SK-N-SH (cell line): ENCODE data around the gene ARGLU1. TPM values are rescaled to one million over a fixed set of nuclear protein-coding genes. Genes with fewer than 3 reads are reported as not detected.
A peak's percentile ranks its signal among the peaks of the same experiment; 100 is the strongest.

ENCODE experiments used
- CTCF ChIA-PET: fragments of 300-600, 350-600 bp; formaldehyde crosslinking; extraction: SDS; loops from one replicate; lab custom pipeline; 2021; lab: Yijun Ruan, JAX
- POLR2A ChIA-PET: fragments of 350-600 bp; sonication (Branson Sonifier 250); formaldehyde crosslinking; extraction: SDS; loops from one replicate; lab custom pipeline; 2020; ENCODE audit warnings: antibody characterized with exemption, inconsistent platforms; lab: Yijun Ruan, JAX
- DNase-seq: peaks from one replicate; pipeline ENCODE4 v3.0.0; 2012
- H2AFZ ChIP-seq: fragments of 200-600 bp; sonication (generic); 2 replicates; pipeline ENCODE4 v1.8.1; 2016; ENCODE audit warnings: antibody characterized with exemption, mild to moderate bottlenecking, low read depth
- H3F3A ChIP-seq: fragments of 200-600 bp; sonication (generic); replicated peaks from 2 replicates; pipeline ENCODE3; 2016; ENCODE audit warnings: antibody characterized with exemption, mild to moderate bottlenecking; ENCODE audit not compliant: insufficient read depth
- H3K27ac ChIP-seq, 2 experiments: fragments of 200-500 bp in 1 of 2; fragments of 200-600 bp in 1 of 2; sonication (Bioruptor generic) in 1 of 2; sonication (generic), shearing (Covaris generic) in 1 of 2; 2 replicates each; pipeline versions ENCODE4 v1.5.1 to v1.6.1; 2014 to 2016; ENCODE audit warnings: low read depth in 2 of 2, inconsistent platforms in 1 of 2, low read length in 1 of 2, mild to moderate bottlenecking in 1 of 2, mixed read lengths in 1 of 2
- H3K27me3 ChIP-seq: fragments of 200-600 bp; sonication (generic), shearing (Covaris generic); 2 replicates; pipeline ENCODE4 v1.6.1; 2016; ENCODE audit warnings: mixed run types; ENCODE audit not compliant: insufficient read depth
- H3K36me3 ChIP-seq, 2 experiments: fragments of 200-500 bp in 1 of 2; fragments of 200-600 bp in 1 of 2; sonication (Bioruptor generic) in 1 of 2; sonication (generic) in 1 of 2; replicated peaks in 1 of 2; 2 replicates each; pipeline versions ENCODE3 to v1.5.1; 2014 to 2016; ENCODE audit warnings: low read length in 1 of 2, mild to moderate bottlenecking in 1 of 2; ENCODE audit not compliant: insufficient read depth in 2 of 2, control insufficient read depth in 1 of 2
- H3K4me1 ChIP-seq, 2 experiments: fragments of 200-500 bp in 1 of 2; fragments of 200-600 bp in 1 of 2; sonication (Bioruptor generic) in 1 of 2; sonication (generic), shearing (Covaris generic) in 1 of 2; 2 replicates each; pipeline versions ENCODE4 v1.5.1 to v1.6.1; 2014 to 2016; ENCODE audit warnings: low read depth in 1 of 2, low read length in 1 of 2, mixed run types in 1 of 2; ENCODE audit not compliant: insufficient read depth in 2 of 2, control insufficient read depth in 1 of 2
- H3K4me2 ChIP-seq: fragments of 200-600 bp; sonication (generic), shearing (Covaris generic); 2 replicates; pipeline ENCODE4 v1.6.1; 2017; ENCODE audit warnings: mixed run types
- H3K4me3 ChIP-seq, 2 experiments: fragments of 200-500 bp in 1 of 2; fragments of 200-600 bp in 1 of 2; sonication (Bioruptor generic) in 1 of 2; sonication (generic), shearing (Covaris generic) in 1 of 2; 2 replicates each; pipeline versions ENCODE4 v1.5.1 to v1.8.1; 2014 to 2016; ENCODE audit warnings: low read depth in 2 of 2, inconsistent platforms in 1 of 2, low read length in 1 of 2, mild to moderate bottlenecking in 1 of 2, mixed read lengths in 1 of 2, moderate library complexity in 1 of 2
- H3K79me2 ChIP-seq: fragments of 200-600 bp; sonication (generic); 2 replicates; pipeline ENCODE4 v1.8.1; 2017; ENCODE audit warnings: mild to moderate bottlenecking; ENCODE audit not compliant: insufficient read depth
- H3K9ac ChIP-seq: fragments of 200-600 bp; sonication (generic); 2 replicates; pipeline ENCODE4 v1.6.1; 2017; ENCODE audit warnings: mixed run types
- H3K9me2 ChIP-seq: fragments of 200-600 bp; sonication (generic); 2 replicates; pipeline ENCODE4 v1.6.1; 2017; ENCODE audit warnings: mixed run types
- H3K9me3 ChIP-seq: fragments of 200-600 bp; sonication (generic); 2 replicates; pipeline ENCODE4 v1.6.1; 2017; ENCODE audit warnings: mixed run types, mild to moderate bottlenecking, moderate library complexity
- H4K20me1 ChIP-seq: fragments of 200-600 bp; sonication (generic); 2 replicates; pipeline ENCODE4 v1.6.1; 2017; ENCODE audit warnings: mild to moderate bottlenecking, mixed run types; ENCODE audit not compliant: insufficient read depth
- EP300 ChIP-seq, 2 experiments: IDR thresholded peaks; 2 replicates each; pipeline versions ENCODE4 v1.4.0 to v1.6.1; 2012; ENCODE audit warnings: borderline replicate concordance in 1 of 2, low read depth in 1 of 2, low read length in 1 of 2
- FOSL2 ChIP-seq: IDR thresholded peaks from 2 replicates; pipeline ENCODE4 v1.4.0; 2012; ENCODE audit warnings: low read depth, mild to moderate bottlenecking, moderate library complexity, borderline replicate concordance
- FOXJ3 ChIP-seq: sonication (generic); formaldehyde crosslinking; IDR thresholded peaks from 2 replicates; pipeline ENCODE4 v1.5.1; 2020; ENCODE audit warnings: mild to moderate bottlenecking, missing genetic modification reagents
- FOXM1 ChIP-seq: IDR thresholded peaks from 2 replicates; pipeline ENCODE4 v1.4.0; 2012; ENCODE audit warnings: low read depth, mild to moderate bottlenecking
- GABPA ChIP-seq: IDR thresholded peaks from 2 replicates; pipeline ENCODE4 v1.4.0; 2012; ENCODE audit warnings: low read depth, mild to moderate bottlenecking
- GATA2 ChIP-seq: sonication (generic); formaldehyde crosslinking; IDR thresholded peaks from 2 replicates; pipeline ENCODE4 v1.5.0; 2020; ENCODE audit warnings: mild to moderate bottlenecking, missing genetic modification reagents
- JUND ChIP-seq: IDR thresholded peaks from 2 replicates; pipeline ENCODE4 v1.4.0; 2012
- MAX ChIP-seq: IDR thresholded peaks from 2 replicates; pipeline ENCODE4 v1.4.0; 2012; ENCODE audit warnings: low read depth
- MEF2A ChIP-seq: IDR thresholded peaks from 2 replicates; pipeline ENCODE4 v1.4.0; 2012; ENCODE audit warnings: low read depth, borderline replicate concordance
- MXI1 ChIP-seq: IDR thresholded peaks from 2 replicates; pipeline ENCODE4 v1.6.1; 2012; ENCODE audit warnings: mild to moderate bottlenecking, low read depth, low read length, improper control_type of control experiment
- NFIC ChIP-seq: IDR thresholded peaks from 2 replicates; pipeline ENCODE4 v1.4.0; 2012; ENCODE audit warnings: borderline replicate concordance
- NRF1 ChIP-seq: IDR thresholded peaks from 2 replicates; pipeline ENCODE4 v1.6.1; 2012; ENCODE audit warnings: low read depth, mild to moderate bottlenecking, low read length
- RAD21 ChIP-seq: IDR thresholded peaks from 2 replicates; pipeline ENCODE4 v1.6.1; 2012; ENCODE audit warnings: mild to moderate bottlenecking, low read length
- RXRA ChIP-seq: IDR thresholded peaks from 2 replicates; pipeline ENCODE4 v1.4.0; 2012; ENCODE audit warnings: low read depth, mild to moderate bottlenecking, borderline replicate concordance
- TCF12 ChIP-seq: IDR thresholded peaks from 2 replicates; pipeline ENCODE4 v1.4.0; 2012
- TEAD4 ChIP-seq: IDR thresholded peaks from 2 replicates; pipeline ENCODE4 v1.4.0; 2012; ENCODE audit warnings: mild to moderate bottlenecking, borderline replicate concordance; ENCODE audit not compliant: insufficient read depth
- USF1 ChIP-seq: IDR thresholded peaks from 2 replicates; pipeline ENCODE4 v1.4.0; 2012; ENCODE audit warnings: low read depth, borderline replicate concordance
- USF2 ChIP-seq: fragments of 150-350 bp; IDR thresholded peaks from 2 replicates; pipeline ENCODE4 v1.6.1; 2017; ENCODE audit warnings: antibody characterized with exemption, low read length, low read depth, borderline replicate concordance
- YY1 ChIP-seq: IDR thresholded peaks from 2 replicates; pipeline ENCODE4 v1.4.0; 2012; ENCODE audit warnings: low read depth, mild to moderate bottlenecking
- WGBS: methylation state at CpG from one replicate; pipeline ENCODE4 v1.1.6; 2017; ENCODE audit warnings: low lambda C conversion rate; 5-methylcytosine and 5-hydroxymethylcytosine counted together
- polyA plus RNA-seq, 3 experiments: library from polyadenylated mRNA; depleted of rRNA; stranded (reverse); fragments of >200 nt; gene quantifications; 2 replicates each; pipeline ENCODE4 v1.2.3, GENCODE V29; 2012
- TF ChIP-seq, protein P1 (sequence below): fragments of 200-600 bp; sonication (generic); IDR thresholded peaks from 2 replicates; pipeline ENCODE4 v1.6.1; 2017; ENCODE audit warnings: antibody characterized with exemption, mild to moderate bottlenecking, moderate library complexity
- TF ChIP-seq, protein P2 (sequence below): IDR thresholded peaks from 2 replicates; pipeline ENCODE4 v1.4.0; 2012; ENCODE audit warnings: low read depth, borderline replicate concordance

The ARGLU1 gene
- polyA plus RNA-seq, 1 of the 3 experiments (the other 2 are of a cell fraction): 101 TPM

DNA sequence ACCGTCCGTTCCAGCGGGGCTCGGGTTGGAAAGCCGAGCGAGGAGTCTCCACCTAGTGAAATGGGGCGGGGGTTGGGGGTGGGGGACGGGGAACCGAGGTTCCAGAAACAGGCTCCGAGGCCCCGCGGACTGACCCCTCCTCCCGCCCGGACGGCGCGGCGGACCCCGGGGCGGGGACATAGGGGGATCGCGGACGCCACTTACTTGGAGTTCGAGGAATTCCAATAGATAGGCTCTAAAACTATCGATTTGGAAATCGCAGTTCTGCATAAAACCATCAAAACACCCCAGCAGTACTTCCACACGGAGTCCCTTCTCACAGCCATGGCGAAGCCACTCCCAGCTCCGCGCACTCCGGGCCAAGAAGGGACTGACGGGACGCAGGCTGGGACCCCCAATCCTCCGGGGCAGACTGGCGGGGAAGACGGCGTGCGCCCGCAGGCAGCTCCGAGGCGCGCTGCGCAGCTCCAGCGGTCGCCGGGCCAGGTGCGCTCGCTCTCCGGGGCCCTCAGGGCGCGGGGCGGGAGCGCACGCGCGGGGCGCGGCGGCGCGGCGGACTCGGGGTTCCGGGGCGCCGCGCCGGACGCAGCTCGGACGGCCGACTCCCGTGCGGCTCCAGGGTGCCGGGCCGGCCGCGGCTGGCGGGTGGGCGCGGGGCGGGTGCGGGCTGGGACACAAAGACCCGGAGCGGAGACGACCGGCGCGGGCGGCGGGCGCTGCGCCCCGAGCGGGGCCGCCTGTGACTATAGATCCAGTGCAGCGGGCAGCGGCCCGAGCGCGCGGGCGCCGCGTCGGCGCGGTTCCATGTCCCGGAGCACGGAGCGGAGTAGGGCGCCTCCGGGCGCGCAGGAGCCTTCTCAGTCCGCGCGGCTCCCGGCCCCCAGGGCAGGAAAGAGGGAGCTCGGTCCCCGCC lies 33.0 kb downstream of the ARGLU1 start (continued):
- TF ChIP-seq FOXM1 (no peak), EP300 (IDR thresholded peaks at IDR 0.05; ENCODE audit: borderline replicate concordance in 1 of 2, low read depth in 1 of 2, low read length in 1 of 2) (no peak), MAX (no peak), RAD21 (no peak), MXI1 (no peak), TCF12 (no peak), TEAD4 (no peak)

- no peaks in the 10 kb centered on the region for H3K9me3 ChIP-seq
- ChIA-PET POLR2A (no interaction called here), CTCF (interaction anchor here (0.7 to 7.1 kb wide), 8 partner anchors 9 to 1962 kb away, joined by 3 to 58 read pairs (median 3); partner anchors contain the start of gene ARGLU1)
- no CpG with 5 or more reads among the region's 66 CpGs for WGBS
- peaks cover 0 to 26% of the 10 kb centered on the region in 2 experiments; a peak in 2 of 4 replicates for H3K4me1 ChIP-seq
- H3F3A ChIP-seq: peaks cover 19% of the 10 kb centered on the region
- H3K27ac ChIP-seq: peak overlapping the region; percentile 19 to 77; a peak in 3 of 4 replicates
- H3K9ac ChIP-seq: no peak overlapping the region; the same call in 1 of the 2 replicates
- DNase-seq: peak; percentile 64
- H3K4me3 ChIP-seq: peak overlapping the region; percentile 65 to 77
- no peaks in the 10 kb centered on the region for H3K27me3 ChIP-seq
- no peaks in the 10 kb centered on the region; the same call in 1 of the 2 replicates for H4K20me1 ChIP-seq
- peak overlapping the region; percentile 80 for H2AFZ ChIP-seq
- peak overlapping the region; percentile 76 for H3K4me2 ChIP-seq
- peaks cover 23% of the 10 kb centered on the region; the same call in 1 of the 2 replicates for H3K79me2 ChIP-seq
- no peaks in the 10 kb centered on the region for H3K36me3 ChIP-seq
- H3K9me2 ChIP-seq: no peaks in the 10 kb centered on the region
- TF ChIP-seq, protein P1, sequence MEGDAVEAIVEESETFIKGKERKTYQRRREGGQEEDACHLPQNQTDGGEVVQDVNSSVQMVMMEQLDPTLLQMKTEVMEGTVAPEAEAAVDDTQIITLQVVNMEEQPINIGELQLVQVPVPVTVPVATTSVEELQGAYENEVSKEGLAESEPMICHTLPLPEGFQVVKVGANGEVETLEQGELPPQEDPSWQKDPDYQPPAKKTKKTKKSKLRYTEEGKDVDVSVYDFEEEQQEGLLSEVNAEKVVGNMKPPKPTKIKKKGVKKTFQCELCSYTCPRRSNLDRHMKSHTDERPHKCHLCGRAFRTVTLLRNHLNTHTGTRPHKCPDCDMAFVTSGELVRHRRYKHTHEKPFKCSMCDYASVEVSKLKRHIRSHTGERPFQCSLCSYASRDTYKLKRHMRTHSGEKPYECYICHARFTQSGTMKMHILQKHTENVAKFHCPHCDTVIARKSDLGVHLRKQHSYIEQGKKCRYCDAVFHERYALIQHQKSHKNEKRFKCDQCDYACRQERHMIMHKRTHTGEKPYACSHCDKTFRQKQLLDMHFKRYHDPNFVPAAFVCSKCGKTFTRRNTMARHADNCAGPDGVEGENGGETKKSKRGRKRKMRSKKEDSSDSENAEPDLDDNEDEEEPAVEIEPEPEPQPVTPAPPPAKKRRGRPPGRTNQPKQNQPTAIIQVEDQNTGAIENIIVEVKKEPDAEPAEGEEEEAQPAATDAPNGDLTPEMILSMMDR: 0 out of 2 replicates have a peak, but pooled peaks have one; percentile 9
- TF ChIP-seq FOSL2 (no peak), EP300 (IDR thresholded peaks at IDR 0.05; ENCODE audit: borderline replicate concordance in 1 of 2, low read depth in 1 of 2, low read length in 1 of 2) (no peak), GABPA (no peak), MEF2A (no peak), USF1 (no peak), GATA2 (no peak), JUND (no peak), RXRA (no peak), TCF12 (no peak), NFIC (no peak; the same call in 1 of the 2 replicates), YY1 (0 out of 2 replicates have a peak, but pooled peaks have one; percentile 29), MXI1 (no peak), FOXJ3 (CRISPR knock-in tag) (no peak), USF2 (no peak), NRF1 (no peak)
- TF ChIP-seq, protein P2, sequence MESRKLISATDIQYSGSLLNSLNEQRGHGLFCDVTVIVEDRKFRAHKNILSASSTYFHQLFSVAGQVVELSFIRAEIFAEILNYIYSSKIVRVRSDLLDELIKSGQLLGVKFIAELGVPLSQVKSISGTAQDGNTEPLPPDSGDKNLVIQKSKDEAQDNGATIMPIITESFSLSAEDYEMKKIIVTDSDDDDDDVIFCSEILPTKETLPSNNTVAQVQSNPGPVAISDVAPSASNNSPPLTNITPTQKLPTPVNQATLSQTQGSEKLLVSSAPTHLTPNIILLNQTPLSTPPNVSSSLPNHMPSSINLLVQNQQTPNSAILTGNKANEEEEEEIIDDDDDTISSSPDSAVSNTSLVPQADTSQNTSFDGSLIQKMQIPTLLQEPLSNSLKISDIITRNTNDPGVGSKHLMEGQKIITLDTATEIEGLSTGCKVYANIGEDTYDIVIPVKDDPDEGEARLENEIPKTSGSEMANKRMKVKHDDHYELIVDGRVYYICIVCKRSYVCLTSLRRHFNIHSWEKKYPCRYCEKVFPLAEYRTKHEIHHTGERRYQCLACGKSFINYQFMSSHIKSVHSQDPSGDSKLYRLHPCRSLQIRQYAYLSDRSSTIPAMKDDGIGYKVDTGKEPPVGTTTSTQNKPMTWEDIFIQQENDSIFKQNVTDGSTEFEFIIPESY: no peak
- TF ChIP-seq, all 33 proteins: peak for 2
These were observed 33.8 kb downstream of the ARGLU1 start for GRCh38 chr13:106533943-106534638.
